Measurements from ENCODE around the gene WNT10A. TPM values are rescaled to one million over a fixed set of nuclear protein-coding genes. Genes with fewer than 3 reads are reported as not detected.

The WNT10A gene
- 10.2 TPM for total RNA-seq
- polyA plus RNA-seq (ENCODE audit: insufficient read depth, low read depth, low replicate concordance) = 1.1 TPM
- long read RNA-seq, donor 1 = 0 reads
- long read RNA-seq, donor 2, partial matches to known transcripts = 0 of 1 reads
- long read RNA-seq, donor 2, other reads (novel, unspliced or antisense) = 0 of 1 reads
- long read RNA-seq, donor 3, partial matches to known transcripts = 0 of 1 reads
- long read RNA-seq, donor 3, other reads (novel, unspliced or antisense) = 0 of 1 reads
- long read RNA-seq, donor 4 = 0 reads
- long read RNA-seq, donor 5 = 0 reads
- long read RNA-seq, donor 6 = 0 reads
- long read RNA-seq, donor 7, transcript WNT10A-201 (4 exons, 2,547 nt) = major isoform, 8 of 18 reads
- long read RNA-seq, donor 7, partial matches to known transcripts = 8 of 18 reads
- long read RNA-seq, donor 7, other reads (novel, unspliced or antisense) = 2 of 18 reads
- long read RNA-seq, donor 8 = 0 reads
- long read RNA-seq, donor 9 = 0 reads
- long read RNA-seq, donor 10 = 0 reads

DNA sequence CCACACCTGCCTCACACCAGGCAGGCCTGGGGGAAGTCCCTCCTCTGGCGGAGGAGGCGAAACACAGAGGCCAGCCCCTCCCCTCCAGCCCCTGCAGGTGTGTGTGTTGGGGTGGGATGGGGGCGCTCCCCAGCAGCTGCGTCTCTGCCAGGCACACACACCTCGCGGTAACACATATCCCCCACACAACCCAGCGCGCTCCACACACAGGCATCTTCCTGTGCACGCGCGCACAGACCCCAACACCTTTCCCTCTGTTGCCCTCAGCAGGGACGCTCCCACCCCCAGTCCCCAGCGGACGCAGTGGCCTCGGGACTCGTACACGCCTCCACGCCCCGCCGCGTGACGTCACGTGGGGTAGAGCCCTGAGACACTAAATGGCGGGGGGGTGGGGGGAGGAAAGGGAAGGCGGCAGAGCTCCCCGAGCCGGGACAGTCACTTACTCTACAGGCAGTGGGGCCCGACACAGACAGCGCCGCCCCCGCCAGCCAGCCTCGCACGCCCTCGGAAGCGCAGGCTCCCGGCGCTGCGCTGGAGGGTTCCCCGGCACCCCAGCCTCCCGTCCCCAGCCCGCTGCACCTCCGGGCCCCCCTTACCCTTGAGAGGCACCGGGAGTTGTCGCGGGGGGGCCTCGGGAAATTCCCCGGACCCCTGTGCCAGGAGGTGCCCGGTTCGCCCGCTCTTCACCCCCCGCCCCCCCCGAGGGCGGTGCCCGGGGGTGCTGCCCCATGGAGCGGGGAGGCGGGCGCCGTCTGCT, at the start of gene WNT10A:
Gene WNT10A (plus strand): TSS at position 751 of the 757 bp plus-strand sequence. CDS start 144 bp downstream, outside the sequence.
- Histone ChIP-seq H3K9me3 (ENCODE audit: control insufficient read depth in 2 of 3, insufficient read depth in 1 of 3, low read length in 3 of 3) (no peaks in the 10 kb centered on the region), H3K27ac (ENCODE audit: low read depth in 2 of 2, low read length in 2 of 2) (no peak within 1 kb of the TSS), H3K9ac (ENCODE audit: low read length in 3 of 3) (no peak within 1 kb of the TSS), H3K27me3 (ENCODE audit: control insufficient read depth, insufficient read depth, low read length) (peaks cover 36% of the 10 kb centered on the region), H3K4me1 (ENCODE audit: control insufficient read depth in 2 of 3, insufficient read depth in 2 of 3, low read depth in 1 of 3, low read length in 3 of 3) (peaks cover 0 to 12% (median 4%) of the 10 kb centered on the region in 3 donors), H3K36me3 (ENCODE audit: control insufficient read depth in 2 of 3, insufficient read depth in 3 of 3, low read length in 3 of 3) (no peaks in the 10 kb centered on the region), H3K4me3 (ENCODE audit: low read length in 3 of 3) (no peak within 1 kb of the TSS)
- peak in 3 of 5 donors; percentile 47 to 95 (median 76) for DNase-seq
- TF ChIP-seq, protein P1, sequence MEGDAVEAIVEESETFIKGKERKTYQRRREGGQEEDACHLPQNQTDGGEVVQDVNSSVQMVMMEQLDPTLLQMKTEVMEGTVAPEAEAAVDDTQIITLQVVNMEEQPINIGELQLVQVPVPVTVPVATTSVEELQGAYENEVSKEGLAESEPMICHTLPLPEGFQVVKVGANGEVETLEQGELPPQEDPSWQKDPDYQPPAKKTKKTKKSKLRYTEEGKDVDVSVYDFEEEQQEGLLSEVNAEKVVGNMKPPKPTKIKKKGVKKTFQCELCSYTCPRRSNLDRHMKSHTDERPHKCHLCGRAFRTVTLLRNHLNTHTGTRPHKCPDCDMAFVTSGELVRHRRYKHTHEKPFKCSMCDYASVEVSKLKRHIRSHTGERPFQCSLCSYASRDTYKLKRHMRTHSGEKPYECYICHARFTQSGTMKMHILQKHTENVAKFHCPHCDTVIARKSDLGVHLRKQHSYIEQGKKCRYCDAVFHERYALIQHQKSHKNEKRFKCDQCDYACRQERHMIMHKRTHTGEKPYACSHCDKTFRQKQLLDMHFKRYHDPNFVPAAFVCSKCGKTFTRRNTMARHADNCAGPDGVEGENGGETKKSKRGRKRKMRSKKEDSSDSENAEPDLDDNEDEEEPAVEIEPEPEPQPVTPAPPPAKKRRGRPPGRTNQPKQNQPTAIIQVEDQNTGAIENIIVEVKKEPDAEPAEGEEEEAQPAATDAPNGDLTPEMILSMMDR (IDR thresholded peaks at IDR 0.05; ENCODE audit: borderline replicate concordance, extremely low read depth, insufficient read depth) = no peak
- intact Hi-C loops (cut with DNase I) = no loop called here
- no peak for FAIRE-seq

DNA sequence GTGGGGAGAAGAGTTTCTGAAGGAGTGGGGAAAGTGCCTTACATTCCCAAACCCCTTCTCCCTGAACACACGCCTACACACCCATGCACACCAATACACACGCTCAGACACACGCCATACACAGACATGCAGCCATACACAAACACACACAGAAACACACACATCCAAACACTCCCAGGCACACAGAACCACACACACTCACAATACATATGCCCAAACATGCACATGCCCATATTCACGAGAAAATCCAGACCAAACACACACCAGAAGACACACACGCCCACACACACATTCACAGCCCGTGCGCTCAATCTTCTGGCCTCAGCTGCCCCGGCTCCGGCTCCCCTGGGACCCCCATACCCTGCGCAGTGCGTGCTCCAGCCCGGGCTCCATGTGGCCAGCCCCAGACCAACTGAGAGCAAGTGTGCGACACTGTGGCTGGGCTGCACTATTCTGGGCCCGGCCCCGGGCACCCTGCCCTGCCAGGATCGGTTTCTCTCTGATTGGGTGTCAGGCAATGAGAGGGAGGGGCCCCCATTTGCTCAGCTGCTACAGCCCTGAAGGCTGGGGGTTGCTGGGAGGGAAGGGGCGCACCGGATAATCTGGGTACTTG, 49.2 kb upstream of the WNT10A start, which contains the start of gene PRKAG3:
Gene PRKAG3 (minus strand): TSS at position 426 of the 613 bp plus-strand sequence.
- DNase-seq = no peak
- intact Hi-C loops (cut with DNase I) = no loop called here
- Histone ChIP-seq H3K27ac (ENCODE audit: low read depth in 2 of 2, low read length in 2 of 2) (no peak within 1 kb of the TSS), H3K9ac (ENCODE audit: low read length in 3 of 3) (no peak within 1 kb of the TSS), H3K4me1 (ENCODE audit: control insufficient read depth in 2 of 3, insufficient read depth in 2 of 3, low read depth in 1 of 3, low read length in 3 of 3) (peaks cover 0 to 2% (median 0%) of the 10 kb centered on the region in 3 donors), H3K36me3 (ENCODE audit: control insufficient read depth in 2 of 3, insufficient read depth in 3 of 3, low read length in 3 of 3) (no peaks in the 10 kb centered on the region), H3K4me3 (ENCODE audit: low read length in 3 of 3) (no peak within 1 kb of the TSS), H3K9me3 (ENCODE audit: control insufficient read depth in 2 of 3, insufficient read depth in 1 of 3, low read length in 3 of 3) (no peaks in the 10 kb centered on the region), H3K27me3 (ENCODE audit: control insufficient read depth, insufficient read depth, low read length) (no peaks in the 10 kb centered on the region)
- FAIRE-seq = no peak
- TF ChIP-seq, protein P1 (IDR thresholded peaks at IDR 0.05; ENCODE audit: borderline replicate concordance, extremely low read depth, insufficient read depth) = no peak

DNA sequence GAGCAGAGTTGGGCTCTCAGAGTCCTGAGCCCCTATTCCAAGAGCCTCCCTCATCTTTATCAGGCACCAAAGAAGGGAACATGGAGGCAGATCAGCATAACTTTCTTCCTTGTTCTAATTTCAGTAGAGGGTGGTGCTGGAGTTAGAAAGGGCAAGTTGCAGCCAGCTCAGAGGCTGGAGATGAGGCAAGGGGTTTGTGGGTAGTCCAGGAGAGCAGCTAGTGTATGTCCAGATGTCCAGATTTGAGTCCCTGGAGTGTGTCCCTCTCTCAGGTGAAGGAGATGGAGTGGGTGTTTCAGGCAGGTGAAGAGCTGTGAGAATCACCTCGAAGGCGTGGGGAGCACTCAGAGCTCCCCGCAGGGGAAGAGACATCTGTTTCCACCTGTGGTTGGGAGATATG, 48.6 kb upstream of the WNT10A start:
- no peak for DNase-seq
- TF ChIP-seq, protein P1 (IDR thresholded peaks at IDR 0.05; ENCODE audit: borderline replicate concordance, extremely low read depth, insufficient read depth) = no peak
- no peaks in the 10 kb centered on the region for H3K27me3 ChIP-seq (ENCODE audit: control insufficient read depth, insufficient read depth, low read length)
- H3K9me3 ChIP-seq (ENCODE audit: control insufficient read depth in 2 of 3, insufficient read depth in 1 of 3, low read length in 3 of 3) = no peaks in the 10 kb centered on the region
- peaks cover 0 to 2% (median 0%) of the 10 kb centered on the region in 3 donors for H3K4me1 ChIP-seq (ENCODE audit: control insufficient read depth in 2 of 3, insufficient read depth in 2 of 3, low read depth in 1 of 3, low read length in 3 of 3)
- no peak for FAIRE-seq
- H3K36me3 ChIP-seq (ENCODE audit: control insufficient read depth in 2 of 3, insufficient read depth in 3 of 3, low read length in 3 of 3) = no peaks in the 10 kb centered on the region
- H3K9ac ChIP-seq (ENCODE audit: low read length in 3 of 3) = no peak overlapping the region
- intact Hi-C loops (cut with DNase I) = no loop called here
- no peak overlapping the region for H3K4me3 ChIP-seq (ENCODE audit: low read length in 3 of 3)
- H3K27ac ChIP-seq (ENCODE audit: low read depth in 2 of 2, low read length in 2 of 2) = no peak overlapping the region
